ENCODE results near the gene ACOXL.

DNA sequence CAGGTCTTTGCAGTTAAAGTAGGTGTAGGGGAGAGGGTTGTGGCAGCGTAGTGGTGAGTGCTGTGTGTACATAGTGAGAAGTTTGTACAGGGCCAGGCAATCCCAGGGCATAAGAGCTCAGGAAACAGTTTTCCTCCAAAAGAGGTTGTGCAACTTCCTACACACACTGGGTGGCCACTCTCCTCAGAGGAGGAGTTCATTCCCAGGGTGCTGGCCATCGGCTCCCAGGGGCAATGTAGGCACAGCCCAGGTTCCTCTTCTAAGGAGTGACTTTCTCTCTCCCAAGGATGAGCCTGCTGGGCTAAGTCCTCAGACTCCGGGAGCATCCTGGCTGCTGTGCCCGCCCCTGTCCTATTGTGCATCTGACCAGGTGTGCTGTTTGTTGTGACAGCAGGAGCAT, 3.0 kb downstream of the ACOXL start:
- TF ChIP-seq, protein P1, sequence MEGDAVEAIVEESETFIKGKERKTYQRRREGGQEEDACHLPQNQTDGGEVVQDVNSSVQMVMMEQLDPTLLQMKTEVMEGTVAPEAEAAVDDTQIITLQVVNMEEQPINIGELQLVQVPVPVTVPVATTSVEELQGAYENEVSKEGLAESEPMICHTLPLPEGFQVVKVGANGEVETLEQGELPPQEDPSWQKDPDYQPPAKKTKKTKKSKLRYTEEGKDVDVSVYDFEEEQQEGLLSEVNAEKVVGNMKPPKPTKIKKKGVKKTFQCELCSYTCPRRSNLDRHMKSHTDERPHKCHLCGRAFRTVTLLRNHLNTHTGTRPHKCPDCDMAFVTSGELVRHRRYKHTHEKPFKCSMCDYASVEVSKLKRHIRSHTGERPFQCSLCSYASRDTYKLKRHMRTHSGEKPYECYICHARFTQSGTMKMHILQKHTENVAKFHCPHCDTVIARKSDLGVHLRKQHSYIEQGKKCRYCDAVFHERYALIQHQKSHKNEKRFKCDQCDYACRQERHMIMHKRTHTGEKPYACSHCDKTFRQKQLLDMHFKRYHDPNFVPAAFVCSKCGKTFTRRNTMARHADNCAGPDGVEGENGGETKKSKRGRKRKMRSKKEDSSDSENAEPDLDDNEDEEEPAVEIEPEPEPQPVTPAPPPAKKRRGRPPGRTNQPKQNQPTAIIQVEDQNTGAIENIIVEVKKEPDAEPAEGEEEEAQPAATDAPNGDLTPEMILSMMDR (IDR thresholded peaks at IDR 0.05; ENCODE audit: insufficient read depth, low read length, poor library complexity, severe bottlenecking) = no peak
- TF ChIP-seq EZH2phosphoT487 (conservative IDR thresholded peaks at IDR 0.05; ENCODE audit: low read length) = no peak
